ENCODE data around the gene TBX2. TPM values are rescaled to one million over a fixed set of nuclear protein-coding genes. Genes with fewer than 3 reads are reported as not detected.

TBX2 gene
- total RNA-seq, 1 donor from 2014 or later, result 0.49 TPM

Other genes starting within 250 kb of the TBX2 start
- gene TBX4, start 52.6 kb downstream of the TBX2 start, total RNA-seq, result not detected
- gene NACA2, start 191.4 kb downstream of the TBX2 start, total RNA-seq, result not detected

Data from temporal lobe (tissue), 1 donor.